Activated naive CD4-positive, alpha-beta T cell (primary cell): ENCODE data around the gene ABCD2.
"Not testable (repeated sequence)": the region's sequence is repeated elsewhere in the genome, so short reads cannot be mapped to it uniquely, and the experiment has no call there.

Source experiments
- DNase-seq, 4 experiments: peaks; one replicate each; lab custom pipeline; 2025; lab: John Stamatoyannopoulos, UW

The ABCD2 gene

DNA sequence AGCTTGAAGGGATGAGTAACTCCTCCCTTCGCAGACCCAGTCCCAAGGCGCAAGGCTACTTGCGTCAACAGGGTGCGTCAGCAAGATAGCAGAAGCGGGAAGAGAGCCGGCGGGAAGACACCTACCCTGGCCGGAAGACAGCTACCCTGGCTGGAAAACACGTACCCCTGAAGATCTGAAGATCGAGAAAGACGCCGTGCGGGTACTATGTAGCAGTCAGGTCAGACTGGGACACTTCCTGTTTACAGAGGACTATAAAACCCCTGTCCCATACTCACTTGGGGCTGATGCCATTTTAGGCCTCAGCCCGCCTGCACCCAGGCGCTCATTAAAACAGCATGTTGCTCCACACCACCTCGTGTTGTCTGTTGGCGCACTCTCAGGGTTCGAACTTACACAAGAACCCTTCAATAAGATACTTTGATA is 80.9 kb downstream of the ABCD2 start:
- no peak for DNase-seq

- DNase-seq, result no peak
Observed at GRCh38 chr12:39533951-39534350, 85.7 kb downstream of the ABCD2 start.

- no peak for DNase-seq
Observed at GRCh38 chr12:39532448-39532847, 87.2 kb downstream of the ABCD2 start.

DNA sequence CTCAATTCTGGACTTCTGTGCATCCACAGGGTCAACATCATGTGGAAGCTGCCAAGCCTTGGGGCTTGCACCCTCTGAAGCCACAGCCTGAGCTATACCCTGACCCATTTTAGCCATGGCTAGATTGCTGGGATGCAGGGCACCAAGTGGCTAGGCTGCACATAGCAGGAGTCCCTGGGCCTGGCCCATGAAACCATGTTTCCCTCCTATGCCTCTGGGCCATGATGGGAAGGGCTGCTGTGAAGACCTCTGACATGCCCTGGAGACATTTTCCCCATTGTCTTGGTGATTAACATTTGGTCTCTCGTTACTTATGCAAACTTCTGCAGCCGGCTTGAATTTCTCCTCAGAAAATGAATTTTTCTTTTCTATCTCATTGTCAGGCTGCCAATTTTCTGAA is 92.6 kb downstream of the ABCD2 start:
- no peak for DNase-seq

DNA sequence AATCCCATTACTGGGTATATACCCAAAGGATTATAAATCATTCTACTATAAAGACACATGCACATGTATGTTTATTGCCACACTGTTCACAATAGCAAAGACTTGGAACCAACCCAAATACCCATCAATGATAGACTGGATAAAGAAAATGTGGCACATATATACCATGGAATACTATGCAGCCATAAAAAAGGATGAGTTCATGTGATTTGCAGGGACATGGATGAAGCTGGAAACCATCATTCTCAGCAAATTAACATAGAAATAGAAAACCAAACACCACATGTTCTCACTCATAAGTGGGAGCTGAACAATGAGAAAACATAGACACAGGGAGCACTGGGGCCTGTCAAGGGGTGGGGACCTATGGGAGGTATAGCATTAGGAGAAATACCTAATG is 97.4 kb downstream of the ABCD2 start:
- DNase-seq, result not testable (repeated sequence)

DNA sequence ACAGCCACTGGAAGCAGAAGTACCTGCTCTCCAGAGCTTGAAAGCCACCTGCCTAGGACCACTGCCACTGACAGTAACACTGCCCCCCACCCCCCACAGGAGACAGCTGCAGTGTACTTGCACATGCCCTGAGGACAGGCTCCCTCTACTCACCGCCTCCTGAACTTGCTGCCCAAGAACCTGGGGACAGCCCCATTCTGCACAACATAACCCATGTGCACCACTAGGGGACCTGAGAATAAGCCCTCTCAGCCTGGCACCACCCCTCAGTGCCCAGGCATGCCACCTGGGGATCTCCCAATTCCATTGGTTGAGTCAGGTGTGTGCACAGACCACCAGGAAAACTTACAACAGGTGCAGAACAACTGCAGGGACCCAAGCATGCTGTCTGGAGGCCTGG is 109.6 kb downstream of the ABCD2 start:
- DNase-seq, result no peak

GRCh38 chr12:39505554-39505953 is 114.0 kb downstream of the ABCD2 start:
- no peak for DNase-seq

DNA sequence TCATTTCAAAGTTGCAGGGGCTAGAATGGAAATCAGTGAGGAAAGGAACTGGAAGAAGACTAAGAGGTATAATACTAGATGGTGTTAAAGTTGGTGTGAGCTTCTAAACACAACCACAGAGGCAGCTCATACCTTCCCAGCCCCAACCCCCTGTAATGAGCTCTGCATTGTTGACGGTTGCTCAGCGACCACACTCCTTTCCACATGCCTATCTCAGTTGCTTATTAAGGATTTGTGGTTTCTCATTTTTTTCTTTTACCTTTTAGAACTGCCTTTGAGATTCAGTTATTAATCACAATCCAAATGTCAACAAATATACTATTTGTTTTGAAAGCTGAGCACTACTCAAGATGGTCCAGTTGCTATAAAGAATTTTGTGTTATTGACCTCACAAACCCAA is 114.6 kb downstream of the ABCD2 start:
- DNase-seq, result no peak

- DNase-seq, result no peak
Observed at GRCh38 chr12:39503439-39503838, 116.2 kb downstream of the ABCD2 start.

GRCh38 chr12:39502726-39503125 is 116.9 kb downstream of the ABCD2 start:
- no peak for DNase-seq
